GM19193 (cell line): ENCODE measurements around the gene MYO3B.

ENCODE experiments used
- POLR2A ChIP-seq: IDR thresholded peaks from 4 replicates; pipeline ENCODE4 v1.6.1; 2011; ENCODE audit not compliant: insufficient read depth, insufficient read length; ENCODE audit errors: extremely low read depth

The MYO3B gene

GRCh38 chr2:170502361-170503130 lies 324.6 kb downstream of the MYO3B start:
- no peak for TF ChIP-seq POLR2A

- TF ChIP-seq POLR2A: no peak
These were observed 325.6 kb downstream of the MYO3B start for GRCh38 chr2:170503563-170503962.

GRCh38 chr2:170503971-170504809 lies 326.2 kb downstream of the MYO3B start:
- TF ChIP-seq POLR2A: no peak

- no peak for TF ChIP-seq POLR2A
These were observed 326.8 kb downstream of the MYO3B start for GRCh38 chr2:170504810-170505145.

GRCh38 chr2:170505631-170506275 lies 327.8 kb downstream of the MYO3B start:
- no peak for TF ChIP-seq POLR2A

GRCh38 chr2:170509452-170510193 lies 331.7 kb downstream of the MYO3B start:
- no peak for TF ChIP-seq POLR2A

GRCh38 chr2:170512266-170512665 lies 334.3 kb downstream of the MYO3B start:
- TF ChIP-seq POLR2A: no peak

GRCh38 chr2:170514140-170514539 lies 336.2 kb downstream of the MYO3B start:
- TF ChIP-seq POLR2A: no peak

GRCh38 chr2:170517538-170517937 lies 339.6 kb downstream of the MYO3B start:
- no peak for TF ChIP-seq POLR2A

- TF ChIP-seq POLR2A: no peak
These were observed 341.0 kb downstream of the MYO3B start for GRCh38 chr2:170518911-170519310.

- no peak for TF ChIP-seq POLR2A
These were observed 343.4 kb downstream of the MYO3B start for GRCh38 chr2:170521299-170521698.

GRCh38 chr2:170523506-170523905 lies 345.6 kb downstream of the MYO3B start:
- no peak for TF ChIP-seq POLR2A

GRCh38 chr2:170524828-170525565 lies 347.1 kb downstream of the MYO3B start:
- no peak for TF ChIP-seq POLR2A

GRCh38 chr2:170525566-170525900 lies 347.6 kb downstream of the MYO3B start:
- TF ChIP-seq POLR2A: no peak
